ENCODE data around the gene AP3S2.

GRCh38 chr15:89900849-89901248 lies 7.1 kb upstream of the AP3S2 start:
- TF ChIP-seq CTCF (IDR thresholded peaks at IDR 0.05) (no peak), POLR2A (IDR thresholded peaks at IDR 0.05) (no peak), POLR2AphosphoS5 (IDR thresholded peaks at IDR 0.05) (no peak)

Data from transverse colon (tissue), 4 donors.